SK-N-SH (cell line): Measurements from ENCODE around the gene UBE2G1. TPM values are rescaled to one million over a fixed set of nuclear protein-coding genes. Genes with fewer than 3 reads are reported as not detected.

ENCODE experiments used
- CTCF ChIA-PET: fragments of 300-600, 350-600 bp; formaldehyde crosslinking; extraction: SDS; loops from one replicate; lab custom pipeline; 2021; lab: Yijun Ruan, JAX
- POLR2A ChIA-PET: fragments of 350-600 bp; sonication (Branson Sonifier 250); formaldehyde crosslinking; extraction: SDS; loops from one replicate; lab custom pipeline; 2020; ENCODE audit warnings: antibody characterized with exemption, inconsistent platforms; lab: Yijun Ruan, JAX
- DNase-seq: peaks from one replicate; pipeline ENCODE4 v3.0.0; 2012
- H2AFZ ChIP-seq: fragments of 200-600 bp; sonication (generic); 2 replicates; pipeline ENCODE4 v1.8.1; 2016; ENCODE audit warnings: antibody characterized with exemption, mild to moderate bottlenecking, low read depth
- H3F3A ChIP-seq: fragments of 200-600 bp; sonication (generic); replicated peaks from 2 replicates; pipeline ENCODE3; 2016; ENCODE audit warnings: antibody characterized with exemption, mild to moderate bottlenecking; ENCODE audit not compliant: insufficient read depth
- H3K27ac ChIP-seq, 2 experiments: fragments of 200-500 bp in 1 of 2; fragments of 200-600 bp in 1 of 2; sonication (Bioruptor generic) in 1 of 2; sonication (generic), shearing (Covaris generic) in 1 of 2; 2 replicates each; pipeline versions ENCODE4 v1.5.1 to v1.6.1; 2014 to 2016; ENCODE audit warnings: low read depth in 2 of 2, inconsistent platforms in 1 of 2, low read length in 1 of 2, mild to moderate bottlenecking in 1 of 2, mixed read lengths in 1 of 2
- H3K27me3 ChIP-seq: fragments of 200-600 bp; sonication (generic), shearing (Covaris generic); 2 replicates; pipeline ENCODE4 v1.6.1; 2016; ENCODE audit warnings: mixed run types; ENCODE audit not compliant: insufficient read depth
- H3K36me3 ChIP-seq, 2 experiments: fragments of 200-500 bp in 1 of 2; fragments of 200-600 bp in 1 of 2; sonication (Bioruptor generic) in 1 of 2; sonication (generic) in 1 of 2; replicated peaks in 1 of 2; 2 replicates each; pipeline versions ENCODE3 to v1.5.1; 2014 to 2016; ENCODE audit warnings: low read length in 1 of 2, mild to moderate bottlenecking in 1 of 2; ENCODE audit not compliant: insufficient read depth in 2 of 2, control insufficient read depth in 1 of 2
- H3K4me1 ChIP-seq, 2 experiments: fragments of 200-500 bp in 1 of 2; fragments of 200-600 bp in 1 of 2; sonication (Bioruptor generic) in 1 of 2; sonication (generic), shearing (Covaris generic) in 1 of 2; 2 replicates each; pipeline versions ENCODE4 v1.5.1 to v1.6.1; 2014 to 2016; ENCODE audit warnings: low read depth in 1 of 2, low read length in 1 of 2, mixed run types in 1 of 2; ENCODE audit not compliant: insufficient read depth in 2 of 2, control insufficient read depth in 1 of 2
- H3K4me2 ChIP-seq: fragments of 200-600 bp; sonication (generic), shearing (Covaris generic); 2 replicates; pipeline ENCODE4 v1.6.1; 2017; ENCODE audit warnings: mixed run types
- H3K4me3 ChIP-seq, 2 experiments: fragments of 200-500 bp in 1 of 2; fragments of 200-600 bp in 1 of 2; sonication (Bioruptor generic) in 1 of 2; sonication (generic), shearing (Covaris generic) in 1 of 2; 2 replicates each; pipeline versions ENCODE4 v1.5.1 to v1.8.1; 2014 to 2016; ENCODE audit warnings: low read depth in 2 of 2, inconsistent platforms in 1 of 2, low read length in 1 of 2, mild to moderate bottlenecking in 1 of 2, mixed read lengths in 1 of 2, moderate library complexity in 1 of 2
- H3K79me2 ChIP-seq: fragments of 200-600 bp; sonication (generic); 2 replicates; pipeline ENCODE4 v1.8.1; 2017; ENCODE audit warnings: mild to moderate bottlenecking; ENCODE audit not compliant: insufficient read depth
- H3K9ac ChIP-seq: fragments of 200-600 bp; sonication (generic); 2 replicates; pipeline ENCODE4 v1.6.1; 2017; ENCODE audit warnings: mixed run types
- H3K9me2 ChIP-seq: fragments of 200-600 bp; sonication (generic); 2 replicates; pipeline ENCODE4 v1.6.1; 2017; ENCODE audit warnings: mixed run types
- H3K9me3 ChIP-seq: fragments of 200-600 bp; sonication (generic); 2 replicates; pipeline ENCODE4 v1.6.1; 2017; ENCODE audit warnings: mixed run types, mild to moderate bottlenecking, moderate library complexity
- H4K20me1 ChIP-seq: fragments of 200-600 bp; sonication (generic); 2 replicates; pipeline ENCODE4 v1.6.1; 2017; ENCODE audit warnings: mild to moderate bottlenecking, mixed run types; ENCODE audit not compliant: insufficient read depth
- CHD2 ChIP-seq: fragments of 150-350 bp; IDR thresholded peaks from 2 replicates; pipeline ENCODE4 v1.6.1; 2018; ENCODE audit warnings: low read length; ENCODE audit not compliant: partially characterized antibody
- FOSL2 ChIP-seq: IDR thresholded peaks from 2 replicates; pipeline ENCODE4 v1.4.0; 2012; ENCODE audit warnings: low read depth, mild to moderate bottlenecking, moderate library complexity, borderline replicate concordance
- FOXJ3 ChIP-seq: sonication (generic); formaldehyde crosslinking; IDR thresholded peaks from 2 replicates; pipeline ENCODE4 v1.5.1; 2020; ENCODE audit warnings: mild to moderate bottlenecking, missing genetic modification reagents
- FOXM1 ChIP-seq: IDR thresholded peaks from 2 replicates; pipeline ENCODE4 v1.4.0; 2012; ENCODE audit warnings: low read depth, mild to moderate bottlenecking
- GATA2 ChIP-seq: sonication (generic); formaldehyde crosslinking; IDR thresholded peaks from 2 replicates; pipeline ENCODE4 v1.5.0; 2020; ENCODE audit warnings: mild to moderate bottlenecking, missing genetic modification reagents
- JUND ChIP-seq: IDR thresholded peaks from 2 replicates; pipeline ENCODE4 v1.4.0; 2012
- MEF2A ChIP-seq: IDR thresholded peaks from 2 replicates; pipeline ENCODE4 v1.4.0; 2012; ENCODE audit warnings: low read depth, borderline replicate concordance
- POLR2AphosphoS5 ChIP-seq: IDR thresholded peaks from 2 replicates; pipeline ENCODE4 v1.6.1; 2012; ENCODE audit warnings: low read depth, low read length
- RAD21 ChIP-seq: IDR thresholded peaks from 2 replicates; pipeline ENCODE4 v1.6.1; 2012; ENCODE audit warnings: mild to moderate bottlenecking, low read length
- YY1 ChIP-seq: IDR thresholded peaks from 2 replicates; pipeline ENCODE4 v1.4.0; 2012; ENCODE audit warnings: low read depth, mild to moderate bottlenecking
- WGBS: methylation state at CpG from one replicate; pipeline ENCODE4 v1.1.6; 2017; ENCODE audit warnings: low lambda C conversion rate; 5-methylcytosine and 5-hydroxymethylcytosine counted together
- polyA plus RNA-seq, 3 experiments: library from polyadenylated mRNA; depleted of rRNA; stranded (reverse); fragments of >200 nt; gene quantifications; 2 replicates each; pipeline ENCODE4 v1.2.3, GENCODE V29; 2012
- TF ChIP-seq, protein P1 (sequence below): fragments of 200-600 bp; sonication (generic); IDR thresholded peaks from 2 replicates; pipeline ENCODE4 v1.6.1; 2017; ENCODE audit warnings: antibody characterized with exemption, mild to moderate bottlenecking, moderate library complexity
- TF ChIP-seq, protein P2 (sequence below): fragments of 150-350 bp; IDR thresholded peaks from 2 replicates; pipeline ENCODE4 v1.6.1; 2016; ENCODE audit warnings: mild to moderate bottlenecking, low read depth, low read length
- TF ChIP-seq, protein P3 (sequence below): IDR thresholded peaks from 2 replicates; pipeline ENCODE4 v1.4.0; 2012; ENCODE audit warnings: low read depth, borderline replicate concordance

UBE2G1 gene
- polyA plus RNA-seq, 1 of the 3 experiments (the other 2 are of a cell fraction) = 23.2 TPM

DNA sequence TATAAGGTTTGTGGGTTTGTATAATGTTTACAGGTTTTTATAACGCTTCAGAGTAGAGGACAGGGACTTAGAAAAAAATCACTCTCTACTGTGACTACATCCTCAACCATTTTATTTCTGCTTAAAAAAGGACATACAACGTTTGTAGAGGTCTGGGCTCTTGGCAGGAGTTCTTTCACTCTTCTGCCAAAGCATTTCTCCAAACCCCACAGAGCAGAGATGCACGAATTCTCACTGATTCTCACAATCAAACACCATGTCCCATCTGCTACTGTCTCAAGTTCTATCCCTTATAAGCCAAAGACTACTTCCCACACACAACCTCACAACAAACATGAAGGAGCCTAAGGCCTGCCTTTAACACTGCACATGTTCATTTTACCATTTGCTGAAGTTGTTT lies 95.7 kb downstream of the UBE2G1 start (continued):
- TF ChIP-seq, protein P1, sequence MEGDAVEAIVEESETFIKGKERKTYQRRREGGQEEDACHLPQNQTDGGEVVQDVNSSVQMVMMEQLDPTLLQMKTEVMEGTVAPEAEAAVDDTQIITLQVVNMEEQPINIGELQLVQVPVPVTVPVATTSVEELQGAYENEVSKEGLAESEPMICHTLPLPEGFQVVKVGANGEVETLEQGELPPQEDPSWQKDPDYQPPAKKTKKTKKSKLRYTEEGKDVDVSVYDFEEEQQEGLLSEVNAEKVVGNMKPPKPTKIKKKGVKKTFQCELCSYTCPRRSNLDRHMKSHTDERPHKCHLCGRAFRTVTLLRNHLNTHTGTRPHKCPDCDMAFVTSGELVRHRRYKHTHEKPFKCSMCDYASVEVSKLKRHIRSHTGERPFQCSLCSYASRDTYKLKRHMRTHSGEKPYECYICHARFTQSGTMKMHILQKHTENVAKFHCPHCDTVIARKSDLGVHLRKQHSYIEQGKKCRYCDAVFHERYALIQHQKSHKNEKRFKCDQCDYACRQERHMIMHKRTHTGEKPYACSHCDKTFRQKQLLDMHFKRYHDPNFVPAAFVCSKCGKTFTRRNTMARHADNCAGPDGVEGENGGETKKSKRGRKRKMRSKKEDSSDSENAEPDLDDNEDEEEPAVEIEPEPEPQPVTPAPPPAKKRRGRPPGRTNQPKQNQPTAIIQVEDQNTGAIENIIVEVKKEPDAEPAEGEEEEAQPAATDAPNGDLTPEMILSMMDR = no peak
- no peak for TF ChIP-seq POLR2AphosphoS5

DNA sequence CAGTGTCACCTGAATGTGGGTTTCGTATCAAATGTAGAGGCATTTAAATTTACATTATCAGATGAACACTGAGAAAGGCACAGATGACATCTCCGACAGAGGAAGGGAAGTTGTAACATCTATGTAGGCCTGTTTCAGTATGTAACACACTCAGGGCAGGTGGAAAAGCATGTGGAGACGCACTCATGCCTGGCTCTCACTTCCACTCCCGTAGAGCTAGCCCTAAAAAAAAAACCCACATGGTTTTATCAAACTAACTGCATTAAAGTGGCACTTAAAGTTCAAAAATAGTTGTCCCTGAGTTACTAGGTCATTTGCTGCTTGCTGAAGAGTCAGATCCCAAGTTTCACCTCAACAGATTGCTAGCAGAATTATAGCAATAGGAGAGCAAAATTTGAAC lies 96.6 kb downstream of the UBE2G1 start:
- H3K27ac ChIP-seq = no peak overlapping the region
- peaks cover 22% of the 10 kb centered on the region; the same call in 1 of the 2 replicates for H3K79me2 ChIP-seq
- no peak overlapping the region for H3K4me2 ChIP-seq
- H3K36me3 ChIP-seq = peaks cover 19 to 40% of the 10 kb centered on the region in 2 experiments
- no peak overlapping the region for H2AFZ ChIP-seq
- no peaks in the 10 kb centered on the region for H3K9me3 ChIP-seq
- CTCF ChIA-PET = no interaction called here
- H4K20me1 ChIP-seq = no peaks in the 10 kb centered on the region
- 100% methylated on average over 4 of the region's 4 CpGs for WGBS
- H3K4me1 ChIP-seq = no peaks in the 10 kb centered on the region
- H3K27me3 ChIP-seq = no peaks in the 10 kb centered on the region
- DNase-seq = no peak
- H3K4me3 ChIP-seq = no peak overlapping the region
- TF ChIP-seq, protein P1 = no peak
- TF ChIP-seq JUND = no peak
- no peak for TF ChIP-seq FOXM1
- no peak for TF ChIP-seq GATA2 (CRISPR knock-in tag)
- TF ChIP-seq RAD21 = no peak
- TF ChIP-seq FOSL2 = no peak
- no peak for TF ChIP-seq POLR2AphosphoS5
- POLR2A ChIA-PET = no interaction called here
- H3F3A ChIP-seq = peaks cover 8% of the 10 kb centered on the region
- no peaks in the 10 kb centered on the region for H3K9me2 ChIP-seq
- H3K9ac ChIP-seq = no peak overlapping the region

DNA sequence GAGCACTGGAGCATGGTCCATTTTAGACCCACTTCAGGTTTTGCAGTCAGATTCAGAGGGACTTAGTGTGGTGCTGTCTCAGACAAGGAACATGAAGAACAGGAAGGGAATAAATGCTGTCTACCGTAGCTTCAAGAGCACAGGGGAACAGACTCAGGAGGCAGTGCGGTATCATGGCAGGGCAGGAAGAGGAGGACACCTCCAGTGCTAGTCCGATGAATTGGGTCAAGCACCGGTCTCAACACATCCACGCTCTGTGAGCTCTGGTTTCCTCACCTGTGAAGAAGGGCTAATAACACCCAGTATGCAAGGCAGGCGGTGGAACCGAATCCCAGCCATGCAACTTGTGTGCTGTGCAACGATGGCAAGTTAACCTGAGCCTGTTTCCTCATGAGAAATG lies 99.1 kb downstream of the UBE2G1 start:
- Histone ChIP-seq H3K36me3 (peaks cover 16 to 40% of the 10 kb centered on the region in 2 experiments), H3K4me3 (no peak overlapping the region), H3F3A (peaks cover 8% of the 10 kb centered on the region), H2AFZ (no peak overlapping the region), H3K9me2 (no peaks in the 10 kb centered on the region), H4K20me1 (0 out of 2 replicates have a peak, but pooled peaks cover 2% of the 10 kb centered on the region), H3K27ac (no peak overlapping the region), H3K9ac (no peak overlapping the region), H3K79me2 (peaks cover 20% of the 10 kb centered on the region), H3K27me3 (no peaks in the 10 kb centered on the region), H3K9me3 (no peaks in the 10 kb centered on the region), H3K4me2 (no peak overlapping the region), H3K4me1 (peaks cover 3 to 14% of the 10 kb centered on the region in 2 experiments; a peak in 3 of 4 replicates)
- POLR2A ChIA-PET = no interaction called here
- no peak for DNase-seq
- 96% methylated on average over 6 of the region's 8 CpGs for WGBS
- CTCF ChIA-PET = interaction anchor here (1.3 kb wide), 1 partner anchor 67 kb away, joined by 3 read pairs; no protein-coding TSS in a partner anchor
- no peak for TF ChIP-seq RAD21
- TF ChIP-seq, protein P2, sequence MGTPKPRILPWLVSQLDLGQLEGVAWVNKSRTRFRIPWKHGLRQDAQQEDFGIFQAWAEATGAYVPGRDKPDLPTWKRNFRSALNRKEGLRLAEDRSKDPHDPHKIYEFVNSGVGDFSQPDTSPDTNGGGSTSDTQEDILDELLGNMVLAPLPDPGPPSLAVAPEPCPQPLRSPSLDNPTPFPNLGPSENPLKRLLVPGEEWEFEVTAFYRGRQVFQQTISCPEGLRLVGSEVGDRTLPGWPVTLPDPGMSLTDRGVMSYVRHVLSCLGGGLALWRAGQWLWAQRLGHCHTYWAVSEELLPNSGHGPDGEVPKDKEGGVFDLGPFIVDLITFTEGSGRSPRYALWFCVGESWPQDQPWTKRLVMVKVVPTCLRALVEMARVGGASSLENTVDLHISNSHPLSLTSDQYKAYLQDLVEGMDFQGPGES = no peak
- no peak for TF ChIP-seq YY1
- TF ChIP-seq, protein P3, sequence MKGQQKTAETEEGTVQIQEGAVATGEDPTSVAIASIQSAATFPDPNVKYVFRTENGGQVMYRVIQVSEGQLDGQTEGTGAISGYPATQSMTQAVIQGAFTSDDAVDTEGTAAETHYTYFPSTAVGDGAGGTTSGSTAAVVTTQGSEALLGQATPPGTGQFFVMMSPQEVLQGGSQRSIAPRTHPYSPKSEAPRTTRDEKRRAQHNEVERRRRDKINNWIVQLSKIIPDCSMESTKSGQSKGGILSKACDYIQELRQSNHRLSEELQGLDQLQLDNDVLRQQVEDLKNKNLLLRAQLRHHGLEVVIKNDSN = no peak
- no peak for TF ChIP-seq MEF2A
- no peak for TF ChIP-seq FOXJ3 (CRISPR knock-in tag)
- no peak for TF ChIP-seq FOSL2
- no peak for TF ChIP-seq CHD2
